GM21381 (cell line): ENCODE measurements around the gene UNG.
"Not testable (repeated sequence)": the region's sequence is repeated elsewhere in the genome, so short reads cannot be mapped to it uniquely, and the experiment has no call there.

Source experiments
- ATAC-seq: cut with Tn5 transposase; IDR thresholded peaks from one replicate; pipeline ENCODE4 v1.9.1; 2021; ENCODE audit warnings: mild to moderate bottlenecking, moderate library complexity; ENCODE audit not compliant: unreplicated experiment

The UNG gene

DNA sequence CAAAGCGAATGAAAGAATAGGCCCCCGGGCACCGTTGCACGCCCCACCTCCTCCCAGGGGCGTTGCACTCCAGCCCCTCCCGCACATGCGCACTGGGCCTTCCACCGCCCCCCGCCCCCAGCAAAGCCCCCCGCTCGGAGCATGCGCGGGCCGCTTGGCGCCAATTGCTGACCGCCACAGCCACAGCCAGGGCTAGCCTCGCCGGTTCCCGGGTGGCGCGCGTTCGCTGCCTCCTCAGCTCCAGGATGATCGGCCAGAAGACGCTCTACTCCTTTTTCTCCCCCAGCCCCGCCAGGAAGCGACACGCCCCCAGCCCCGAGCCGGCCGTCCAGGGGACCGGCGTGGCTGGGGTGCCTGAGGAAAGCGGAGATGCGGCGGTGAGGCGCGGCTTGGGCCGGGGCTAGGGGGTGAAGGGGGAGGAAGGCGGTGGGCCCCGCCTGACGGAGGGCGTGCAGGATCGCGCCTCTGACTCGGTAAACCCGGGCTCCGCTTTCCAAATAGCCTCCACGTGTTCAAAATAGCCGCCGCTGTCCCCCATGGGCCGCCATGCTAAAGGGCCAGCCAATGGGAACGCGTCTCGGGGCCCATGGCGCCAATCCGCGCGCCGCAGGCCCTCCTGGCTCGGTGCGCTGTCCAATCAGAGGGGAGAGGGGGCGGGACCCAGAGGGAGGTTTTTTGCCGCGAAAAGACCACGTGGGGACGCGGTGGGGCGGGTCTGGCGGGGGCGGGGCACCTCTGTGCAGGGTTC is at the start of gene UNG:
TSS of gene UNG (plus strand) at position 163 of the 748 bp plus-strand sequence. CDS start at position 246, 83 bp downstream.
- peak; percentile 83 for ATAC-seq

DNA sequence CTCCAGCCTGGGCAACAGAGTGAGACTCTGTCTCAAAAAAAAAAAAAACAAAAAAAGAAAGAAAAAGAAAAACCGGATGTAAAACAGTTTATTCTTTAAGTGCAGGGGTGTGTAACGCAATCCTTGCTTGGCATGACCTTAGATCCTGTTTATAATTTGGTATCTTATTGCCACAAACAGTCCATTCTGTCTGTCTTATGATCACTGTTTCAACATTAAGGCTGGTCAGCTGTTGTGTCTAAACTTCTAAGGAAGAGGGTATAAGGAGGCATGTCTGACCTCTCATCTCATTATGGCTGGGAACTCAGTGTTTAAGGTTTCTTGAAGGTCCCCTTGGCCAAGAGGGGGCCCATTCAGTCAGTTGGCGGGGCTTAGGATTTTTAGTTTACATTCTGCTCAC is 48.7 kb upstream of the UNG start:
- not testable (repeated sequence) for ATAC-seq

DNA sequence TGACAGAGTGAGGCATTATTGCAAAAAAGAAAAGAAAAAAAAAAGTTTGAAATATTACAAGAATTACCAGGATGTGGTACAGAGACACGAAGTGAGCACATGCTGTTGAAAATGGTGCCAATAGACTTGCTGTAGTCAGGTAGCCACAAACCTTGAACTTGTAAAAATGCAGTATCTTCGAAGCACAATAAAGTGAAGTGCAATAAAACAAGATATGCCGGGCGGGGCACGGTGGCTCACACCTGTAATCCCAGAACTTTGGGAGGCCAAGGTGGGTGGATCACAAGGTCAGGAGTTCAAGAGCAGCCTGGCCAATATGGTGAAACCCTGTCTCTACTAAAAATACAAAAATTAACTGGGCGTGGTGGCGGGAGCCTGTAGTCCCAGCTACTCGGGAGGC is 47.6 kb upstream of the UNG start:
- not testable (repeated sequence) for ATAC-seq

DNA sequence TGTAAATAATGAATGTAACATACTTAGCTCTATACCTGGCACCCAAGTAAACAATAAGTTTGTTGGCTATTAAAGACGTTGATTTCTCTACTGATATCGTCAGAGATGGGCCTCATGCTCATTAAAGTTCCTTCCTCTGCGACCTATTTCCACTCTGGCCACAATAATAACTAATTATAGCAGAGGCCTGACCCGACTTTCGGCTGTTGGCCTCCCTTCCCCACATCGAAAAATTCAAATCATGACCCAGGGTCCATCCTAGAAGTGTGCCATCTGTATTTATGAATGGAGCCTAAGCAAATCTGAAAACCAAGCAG is 45.3 kb upstream of the UNG start:
- no peak for ATAC-seq

DNA sequence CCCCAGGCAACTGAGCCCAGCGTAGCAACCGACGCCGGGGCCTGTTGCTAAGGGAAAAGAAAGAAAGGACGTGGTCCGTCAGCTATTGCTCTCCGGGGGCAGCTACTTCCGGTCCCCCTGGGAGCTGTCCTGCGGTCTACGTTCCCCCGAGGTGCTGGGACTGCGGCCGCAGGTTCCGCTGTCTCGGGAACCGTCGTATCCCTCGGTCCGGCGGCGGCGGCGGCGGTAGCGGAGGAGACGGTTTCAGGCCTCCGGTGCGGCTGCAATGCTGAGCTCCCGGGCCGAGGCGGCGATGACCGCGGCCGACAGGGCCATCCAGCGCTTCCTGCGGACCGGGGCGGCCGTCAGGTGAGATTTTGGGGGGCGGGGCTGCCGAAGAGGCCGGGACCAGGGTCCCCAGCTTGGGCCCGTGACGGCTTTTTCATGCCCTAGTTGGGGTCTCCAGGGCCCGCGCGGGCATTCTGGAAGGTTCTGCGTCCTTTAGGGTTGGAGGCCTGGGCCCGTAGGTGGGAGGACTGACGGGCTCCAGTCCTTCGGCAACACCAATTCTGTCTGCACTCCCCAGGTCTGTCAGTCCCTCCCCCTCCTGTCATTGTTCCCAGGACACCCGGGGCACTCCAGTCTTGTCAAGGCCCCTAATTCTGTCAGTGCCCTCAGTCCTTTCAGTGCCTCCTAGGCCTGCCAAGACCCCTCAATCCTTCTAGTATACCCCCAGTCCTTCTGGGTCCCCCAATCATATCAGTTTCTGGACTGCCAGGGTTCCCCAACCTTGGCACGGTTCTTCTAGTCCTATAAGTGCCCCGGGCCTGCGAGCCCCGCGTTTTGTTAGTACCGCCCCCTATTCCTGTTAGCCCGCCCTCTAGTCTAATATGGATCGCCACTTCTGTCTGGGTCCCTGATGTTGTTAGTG is 44.7 kb upstream of the UNG start, which contains the start of gene USP30:
TSS of gene USP30 (plus strand) at position 163 of the 910 bp plus-strand sequence. CDS start at position 266, 103 bp downstream.
- ATAC-seq = peak; percentile 72

DNA sequence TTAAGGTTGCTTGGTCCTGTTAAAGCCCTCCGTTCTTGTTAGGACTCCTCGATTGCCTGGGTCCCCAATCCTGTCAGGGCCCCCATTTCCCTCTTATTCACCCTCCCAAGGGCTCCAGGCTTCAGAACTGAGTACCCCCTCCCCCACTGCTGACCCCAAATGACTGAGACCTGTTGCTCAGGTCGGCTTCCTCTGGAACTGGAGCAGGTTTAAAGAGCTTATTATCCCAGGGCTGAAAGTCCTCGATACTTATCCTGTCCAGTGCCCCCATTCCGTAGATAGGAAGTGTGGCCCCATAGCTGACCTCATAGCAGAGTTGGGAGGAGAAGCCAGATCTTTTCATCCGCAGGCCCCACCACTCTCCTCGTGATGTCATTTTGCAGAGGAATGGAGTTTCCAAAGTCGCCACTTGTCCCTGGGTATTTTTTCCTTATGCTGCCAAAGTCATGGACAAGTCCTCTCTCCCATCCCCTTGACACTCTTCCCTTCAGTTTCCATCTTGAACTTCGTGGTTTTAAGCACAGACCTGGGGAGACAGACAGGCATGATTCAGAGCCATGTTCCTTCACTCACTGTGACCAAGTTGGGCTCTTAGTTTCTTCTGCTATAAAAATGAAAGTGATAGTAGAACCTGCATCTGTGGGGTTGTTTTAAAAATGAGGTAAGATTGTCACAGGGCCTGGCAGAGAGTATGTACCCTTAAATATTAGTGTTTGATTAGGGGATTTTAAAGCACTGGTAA is 43.8 kb upstream of the UNG start:
- ATAC-seq = no peak

GRCh38 chr12:109054124-109054513 is 43.3 kb upstream of the UNG start:
- not testable (repeated sequence) for ATAC-seq

DNA sequence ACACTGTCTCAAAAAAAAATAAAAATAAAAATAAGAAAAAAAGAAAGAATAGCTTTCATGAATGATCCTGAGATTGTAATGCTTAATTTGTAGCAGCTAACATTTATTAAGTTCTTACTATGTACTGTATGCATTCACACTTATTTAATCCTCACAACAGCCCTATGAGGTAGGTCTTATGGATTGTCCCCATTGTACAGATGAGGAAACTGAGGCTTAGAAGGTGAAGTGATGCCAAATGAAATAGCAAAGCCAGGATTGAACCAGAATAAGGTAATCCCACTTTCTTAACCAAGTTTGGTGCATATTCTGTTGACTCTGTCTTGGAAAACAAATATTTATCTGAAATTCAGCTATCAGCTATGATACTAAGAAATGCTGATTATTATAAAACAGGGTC is 42.9 kb upstream of the UNG start:
- no peak for ATAC-seq

DNA sequence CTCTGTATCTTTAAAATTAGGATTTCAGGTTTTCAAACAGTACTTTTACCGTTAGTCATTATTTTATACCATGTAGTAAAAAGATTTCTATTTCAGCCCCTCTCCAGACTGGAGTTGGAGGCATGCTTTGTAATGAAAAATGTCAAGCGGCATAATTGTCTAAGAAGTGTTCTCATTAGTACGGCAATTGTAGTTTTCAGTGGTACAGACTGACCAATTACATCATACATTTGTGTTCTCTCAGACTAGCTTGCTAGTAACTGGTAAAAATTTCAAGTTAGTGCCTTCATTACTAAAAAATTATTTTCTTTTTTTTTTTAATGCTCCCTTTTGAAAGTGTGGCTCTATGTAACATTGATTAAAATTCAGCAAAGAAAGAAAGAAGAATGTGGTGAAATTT is 40.5 kb upstream of the UNG start:
- ATAC-seq = no peak

- ATAC-seq = no peak
These were observed 40.0 kb upstream of the UNG start for GRCh38 chr12:109057376-109057775.

- no peak for ATAC-seq
These were observed 38.6 kb upstream of the UNG start for GRCh38 chr12:109058773-109059172.

DNA sequence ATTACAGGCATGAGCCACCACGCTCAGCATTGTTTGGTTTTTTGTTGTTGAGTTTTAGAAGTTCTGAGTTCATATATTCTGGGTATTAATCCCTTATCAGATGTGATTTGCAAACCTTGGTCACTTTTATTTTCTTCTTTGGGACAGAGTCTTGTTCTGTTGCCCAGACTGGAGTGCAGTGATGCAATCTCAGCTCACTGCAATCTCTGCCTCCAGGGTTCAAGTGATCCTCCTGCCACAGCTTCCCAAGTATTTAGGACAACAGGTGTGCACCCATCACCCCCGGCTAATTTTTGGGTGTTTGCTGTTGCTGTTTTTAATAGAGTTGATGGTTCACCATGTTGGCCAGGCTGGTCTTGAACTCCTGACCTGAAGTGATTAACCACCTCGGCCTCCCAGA is 33.3 kb upstream of the UNG start:
- no peak for ATAC-seq

DNA sequence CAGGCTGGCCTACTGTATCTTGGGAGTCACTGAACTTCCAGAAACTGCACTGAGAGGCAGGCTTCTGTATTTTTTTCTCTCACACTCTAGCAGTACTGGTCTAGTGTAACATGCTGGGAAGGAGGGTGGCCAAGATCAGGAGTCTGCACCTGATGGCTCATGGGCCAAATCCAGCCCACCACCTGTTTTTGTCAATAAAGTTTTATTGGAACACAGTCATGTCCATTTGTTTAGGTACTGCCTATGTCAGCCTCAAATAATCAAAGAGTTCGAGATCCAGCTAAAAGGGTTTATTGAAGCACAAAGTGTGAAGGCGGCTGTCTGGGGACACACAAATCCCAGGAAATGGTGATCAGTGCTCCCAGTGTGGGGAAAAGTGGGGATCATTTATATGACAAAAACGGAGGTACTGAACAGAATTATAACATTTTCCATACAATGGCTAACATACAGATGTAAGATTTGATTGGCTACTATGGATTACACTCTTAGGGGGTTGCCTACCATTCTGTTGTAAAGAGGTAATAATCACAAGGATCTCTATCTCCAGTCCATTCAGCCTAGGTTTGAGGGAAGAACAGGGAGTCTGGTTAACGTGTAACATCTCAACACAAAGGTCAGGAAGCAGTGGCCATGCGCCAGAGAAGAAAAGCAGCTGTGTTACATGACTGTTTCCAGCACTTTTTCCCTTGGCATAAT is 32.1 kb upstream of the UNG start:
- no peak for ATAC-seq

DNA sequence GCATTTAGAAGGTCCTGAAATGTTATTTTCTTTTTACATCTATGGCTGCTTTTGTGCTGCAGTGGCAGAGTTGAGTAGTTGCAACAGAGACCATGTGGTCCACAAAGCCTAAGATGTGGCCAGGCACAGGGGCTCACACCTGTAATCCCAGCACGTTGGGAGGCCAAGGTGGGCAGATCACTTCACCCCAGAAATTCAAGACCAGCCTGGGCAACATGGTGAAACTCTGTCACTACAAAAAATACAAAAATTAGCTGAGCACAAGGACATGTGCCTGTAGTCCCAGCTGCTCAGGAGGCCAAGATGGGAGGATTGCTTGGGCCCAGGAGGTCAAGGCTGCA is 31.6 kb upstream of the UNG start:
- no peak for ATAC-seq

- ATAC-seq = no peak
These were observed 27.8 kb upstream of the UNG start for GRCh38 chr12:109069307-109070271.

GRCh38 chr12:109074866-109075265 is 22.5 kb upstream of the UNG start:
- no peak for ATAC-seq

DNA sequence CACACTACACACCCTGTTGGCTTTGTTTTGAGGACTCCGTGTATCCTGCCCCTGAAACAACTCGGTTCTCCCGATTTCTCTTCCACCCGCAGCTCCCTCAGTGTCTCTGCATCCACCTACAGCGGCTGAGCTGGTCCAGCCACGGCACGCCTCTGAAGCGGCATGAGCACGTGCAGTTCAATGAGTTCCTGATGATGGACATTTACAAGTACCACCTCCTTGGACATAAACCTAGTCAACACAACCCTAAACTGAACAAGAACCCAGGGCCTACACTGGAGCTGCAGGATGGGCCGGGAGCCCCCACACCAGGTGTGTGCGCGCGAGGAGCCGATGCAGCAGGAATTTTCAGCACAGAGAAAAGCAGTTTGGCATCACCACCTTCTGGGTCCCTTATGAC is 14.6 kb upstream of the UNG start:
- no peak for ATAC-seq

- no peak for ATAC-seq
These were observed 13.0 kb upstream of the UNG start for GRCh38 chr12:109084425-109084824.

GRCh38 chr12:109085590-109085989 is 11.8 kb upstream of the UNG start:
- ATAC-seq = no peak

DNA sequence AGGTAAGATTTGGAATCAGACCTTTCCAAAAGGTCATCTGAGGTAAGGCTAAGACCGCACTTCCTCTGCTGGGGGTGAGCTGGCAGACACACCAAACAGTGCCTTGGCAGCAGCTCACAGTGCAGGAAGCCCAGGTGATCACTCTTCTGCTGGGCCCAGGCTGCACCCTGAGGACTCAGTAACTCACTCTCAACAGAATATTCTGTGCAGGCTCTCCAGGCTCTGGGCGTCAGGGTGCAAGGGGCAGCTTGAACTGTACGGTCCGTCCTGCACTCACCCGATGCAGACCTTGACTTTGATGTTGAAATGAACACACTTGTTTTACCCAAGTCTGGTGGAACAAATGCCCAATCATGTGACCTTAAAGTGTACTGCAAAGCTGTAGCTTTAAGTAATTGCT is 10.1 kb upstream of the UNG start:
- no peak for ATAC-seq
